NB4 (cell line): ENCODE measurements around the gene WSCD2.

Source experiments
- DNase-seq: peaks from one replicate; pipeline ENCODE4 v3.0.0; 2010; ENCODE audit warnings: low read depth
- H3K4me3 ChIP-seq: one replicate; pipeline ENCODE4 v1.5.1; 2011; ENCODE audit warnings: mild to moderate bottlenecking, low read depth, low read length, moderate library complexity
- CTCF ChIP-seq: IDR thresholded peaks from one replicate; pipeline ENCODE4 v1.5.1; 2012; ENCODE audit warnings: low read depth, low read length
- MAX ChIP-seq: IDR thresholded peaks from 2 replicates; pipeline ENCODE4 v1.6.1; 2011; ENCODE audit warnings: low read depth, low read length
- MYC ChIP-seq: IDR thresholded peaks from 2 replicates; pipeline ENCODE4 v1.6.1; 2011; ENCODE audit warnings: low read depth, low read length
- POLR2A ChIP-seq: IDR thresholded peaks from 2 replicates; pipeline ENCODE4 v1.6.1; 2011; ENCODE audit warnings: mild to moderate bottlenecking; ENCODE audit not compliant: insufficient read length; ENCODE audit errors: extremely low read depth

The WSCD2 gene

GRCh38 chr12:108255252-108255602 is 126.1 kb downstream of the WSCD2 start:
- no peak for DNase-seq
- TF ChIP-seq MAX, result no peak
- no peak for TF ChIP-seq CTCF
- TF ChIP-seq POLR2A, result no peak
- no peak for TF ChIP-seq MYC

GRCh38 chr12:108257004-108257403 is 127.9 kb downstream of the WSCD2 start:
- TF ChIP-seq MAX, result no peak
- TF ChIP-seq CTCF, result no peak
- TF ChIP-seq MYC, result no peak
- no peak for TF ChIP-seq POLR2A
- no peak overlapping the region for H3K4me3 ChIP-seq
- DNase-seq, result no peak

More at GRCh38 chr12:108255252-108255602, 126.1 kb downstream of the WSCD2 start:
- no peak overlapping the region for H3K4me3 ChIP-seq

- no peak for DNase-seq
- no peak overlapping the region for H3K4me3 ChIP-seq
- TF ChIP-seq MAX (no peak), MYC (no peak)
Measured at GRCh38 chr12:108257610-108258106, 128.6 kb downstream of the WSCD2 start.

GRCh38 chr12:108260039-108260438 is 131.0 kb downstream of the WSCD2 start:
- TF ChIP-seq MAX, result no peak
- no peak for TF ChIP-seq MYC
- no peak for TF ChIP-seq CTCF
- no peak for TF ChIP-seq POLR2A
- no peak overlapping the region for H3K4me3 ChIP-seq
- no peak for DNase-seq

DNA sequence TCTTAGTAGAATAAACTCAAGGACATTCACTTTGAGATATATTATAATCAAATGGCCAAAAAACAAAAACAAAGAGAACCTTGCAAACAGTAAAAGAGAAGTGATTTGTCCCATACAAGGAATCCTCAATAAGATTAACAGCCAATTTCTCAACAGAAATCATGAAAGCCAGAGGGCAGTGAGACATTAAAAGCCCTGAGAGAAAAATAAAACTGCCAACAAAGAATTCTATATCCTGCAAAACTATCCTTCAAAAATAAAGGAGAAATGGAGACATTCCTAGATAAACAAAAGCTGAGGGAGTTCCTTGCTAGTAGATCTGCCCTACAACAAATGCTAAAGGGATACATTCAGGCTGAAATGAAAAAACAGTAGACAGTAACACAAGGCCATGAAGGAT is 131.9 kb downstream of the WSCD2 start:
- DNase-seq, result no peak
- TF ChIP-seq MYC, result no peak
- TF ChIP-seq POLR2A, result no peak
- TF ChIP-seq MAX, result no peak
- TF ChIP-seq CTCF, result no peak
- no peak overlapping the region for H3K4me3 ChIP-seq

DNA sequence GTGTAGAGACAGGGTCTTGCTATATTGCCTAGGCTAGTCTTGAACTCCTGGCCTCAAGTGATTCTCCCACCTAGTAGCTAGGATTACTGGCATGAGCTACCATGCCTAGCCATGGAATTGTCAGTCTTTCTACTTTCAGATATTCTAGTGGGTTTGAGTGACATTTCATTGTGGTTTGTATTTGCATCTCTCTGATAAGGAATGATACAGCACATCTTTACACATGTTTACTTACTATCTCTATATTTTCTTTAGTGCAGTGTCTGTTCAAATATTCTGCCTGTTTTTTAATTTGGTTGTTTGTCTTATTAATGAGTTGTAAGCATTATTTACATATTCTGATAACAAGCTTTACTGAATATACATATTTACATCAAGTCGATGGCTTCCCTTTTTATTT is 136.4 kb downstream of the WSCD2 start:
- H3K4me3 ChIP-seq, result no peak overlapping the region
- no peak for TF ChIP-seq POLR2A
- TF ChIP-seq MYC, result no peak
- no peak for TF ChIP-seq CTCF
- no peak for TF ChIP-seq MAX
- DNase-seq, result no peak
